PC-9 (cell line): ENCODE measurements around the gene PIK3R4. TPM values are rescaled to one million over a fixed set of nuclear protein-coding genes. Genes with fewer than 3 reads are reported as not detected.

ENCODE experiments used
- BruUV-seq: library from RNA; stranded (reverse); fragments of 400-500 nt; replicated peaks from 2 replicates; lab custom pipeline; 2021; lab: Mats Ljungman, UMichigan
- CTCF ChIA-PET: fragments of 300-600 bp; sonication (Branson Sonifier 250); formaldehyde crosslinking; loops from one replicate; lab custom pipeline; 2022; ENCODE audit warnings: antibody characterized with exemption; lab: Charles Lee
- POLR2A ChIA-PET: fragments of 300-600 bp; sonication (Branson Sonifier 250); formaldehyde crosslinking; loops from one replicate; lab custom pipeline; 2022; ENCODE audit warnings: antibody characterized with exemption; ENCODE audit not compliant: unreplicated experiment; lab: Charles Lee
- DNase-seq, 2 experiments: peaks; one replicate each; pipeline versions ENCODE4 v3.0.0 to v3.0.0-alpha.2; 2015 to 2022; ENCODE audit warnings: mixed read lengths in 1 of 2
- H2AFZ ChIP-seq: fragments of 200-600 bp; sonication (generic); 2 replicates; pipeline ENCODE4 v1.8.1; 2017; ENCODE audit warnings: antibody characterized with exemption
- H3F3A ChIP-seq: fragments of 200-600 bp; sonication (generic); 2 replicates; pipeline ENCODE4 v1.8.1; 2017; ENCODE audit warnings: antibody characterized with exemption, mild to moderate bottlenecking, low read depth; ENCODE audit not compliant: insufficient read depth
- H3K27ac ChIP-seq: fragments of 200-600 bp; sonication (generic); 2 replicates; pipeline ENCODE4 v1.6.1; 2016; ENCODE audit warnings: mixed run types
- H3K27me3 ChIP-seq: fragments of 200-600 bp; sonication (generic); 2 replicates; pipeline ENCODE4 v1.6.1; 2016; ENCODE audit warnings: low read depth, mixed run types; ENCODE audit not compliant: insufficient read depth
- H3K36me3 ChIP-seq: fragments of 200-600 bp; sonication (generic); 2 replicates; pipeline ENCODE4 v1.6.1; 2016; ENCODE audit warnings: low read depth, mixed run types
- H3K4me1 ChIP-seq: fragments of 200-600 bp; sonication (generic); replicated peaks from 2 replicates; pipeline ENCODE4 v1.6.1; 2016; ENCODE audit warnings: mixed run types; ENCODE audit not compliant: insufficient read depth
- H3K4me2 ChIP-seq: fragments of 200-600 bp; sonication (generic); 2 replicates; pipeline ENCODE4 v1.6.1; 2017; ENCODE audit warnings: mixed run types
- H3K4me3 ChIP-seq: fragments of 200-600 bp; sonication (generic); 2 replicates; pipeline ENCODE4 v1.6.1; 2016; ENCODE audit warnings: mixed run types
- H3K79me2 ChIP-seq: fragments of 200-600 bp; sonication (generic); 2 replicates; pipeline ENCODE4 v1.6.1; 2017; ENCODE audit warnings: low read depth, mixed run types
- H3K9me2 ChIP-seq: fragments of 200-600 bp; sonication (generic); 2 replicates; pipeline ENCODE4 v1.8.1; 2017; ENCODE audit warnings: mild to moderate bottlenecking; ENCODE audit not compliant: insufficient read depth
- H3K9me3 ChIP-seq: fragments of 200-600 bp; sonication (generic); 2 replicates; pipeline ENCODE4 v1.8.1; 2016; ENCODE audit warnings: low read depth; ENCODE audit not compliant: insufficient read depth
- H4K20me1 ChIP-seq: fragments of 200-600 bp; sonication (generic); 2 replicates; pipeline ENCODE4 v1.8.1; 2017; ENCODE audit not compliant: insufficient read depth
- CTCF ChIP-seq: fragments of 200-600 bp; sonication (generic); conservative IDR thresholded peaks from 2 replicates; pipeline ENCODE4 v1.6.1; 2017; ENCODE audit warnings: mixed run types, antibody characterized with exemption, mild to moderate bottlenecking, moderate library complexity
- EZH2 ChIP-seq: fragments of 200-600 bp; sonication (generic); IDR thresholded peaks from 2 replicates; pipeline ENCODE4 v1.8.0; 2017; ENCODE audit warnings: antibody characterized with exemption, low read depth
- intact Hi-C: fragments of 100-400 bp; cut with micrococcal nuclease; formaldehyde crosslinking; loops from one replicate; pipeline ENCODE4 v1.10.0; 2022; ENCODE audit not compliant: unreplicated experiment
- total RNA-seq: library from RNA; stranded (reverse); gene quantifications from 2 replicates; pipeline ENCODE4 v1.2.3, GENCODE V29; 2021

Gene PIK3R4
- total RNA-seq, 1 experiment from 2014 or later: 35.2 TPM

DNA sequence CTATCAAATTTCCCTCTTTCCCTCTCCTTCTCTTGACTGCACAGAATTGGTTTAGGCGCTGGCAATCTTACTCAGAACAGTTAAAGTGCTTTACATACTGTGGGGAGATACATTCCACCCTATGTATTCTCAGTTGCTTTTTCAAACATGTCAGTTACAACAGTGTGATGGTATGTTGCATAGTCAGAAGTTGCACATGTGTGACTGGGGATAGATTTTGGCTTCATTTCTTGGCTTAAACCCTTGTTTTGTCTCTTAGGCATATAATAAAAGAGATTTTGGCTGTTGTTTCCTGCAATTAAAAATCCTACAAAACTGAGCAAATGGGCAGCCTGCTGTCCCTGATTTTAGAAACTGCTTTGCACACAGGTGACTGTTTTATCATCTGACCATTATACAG is 86.7 kb downstream of the PIK3R4 start:
- no peaks in the 10 kb centered on the region for H3F3A ChIP-seq
- no peak overlapping the region for H3K4me2 ChIP-seq
- no peaks in the 10 kb centered on the region for H3K79me2 ChIP-seq
- no peak overlapping the region for H3K27ac ChIP-seq
- no peaks in the 10 kb centered on the region for H3K9me3 ChIP-seq
- no peak for DNase-seq
- no peaks in the 10 kb centered on the region for H3K4me1 ChIP-seq
- no peaks in the 10 kb centered on the region for H3K27me3 ChIP-seq
- H3K36me3 ChIP-seq: no peaks in the 10 kb centered on the region
- TF ChIP-seq EZH2 (no peak), CTCF (no peak)
- ChIA-PET POLR2A (interaction anchor here (1.0 kb wide), 1 partner anchor 121 kb away, joined by 7 read pairs; no protein-coding TSS in a partner anchor), CTCF (no interaction called here)
- H3K9me2 ChIP-seq: no peaks in the 10 kb centered on the region
- BruUV-seq: no TSS peak
- no peak overlapping the region for H3K4me3 ChIP-seq
- H4K20me1 ChIP-seq: no peaks in the 10 kb centered on the region
- no peak overlapping the region for H2AFZ ChIP-seq
- intact Hi-C loops: no loop called here

DNA sequence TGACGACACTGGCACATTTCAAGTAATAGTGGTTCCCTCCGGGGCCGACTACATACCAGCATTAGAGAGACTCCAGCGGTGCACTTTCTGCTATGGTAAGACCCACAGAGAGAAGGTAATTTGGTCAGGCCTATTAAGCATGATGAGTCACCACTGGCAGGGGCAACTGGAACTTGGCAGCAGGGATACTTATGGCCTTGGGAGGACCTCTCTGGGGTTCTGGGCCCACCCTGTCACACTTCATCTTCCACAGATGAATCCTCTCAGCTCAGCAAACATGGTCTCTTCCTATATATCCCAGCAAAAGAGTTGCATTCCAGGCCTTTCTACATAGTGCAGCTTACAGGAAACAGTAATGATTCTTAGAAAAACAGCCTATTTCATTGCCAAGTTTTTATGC is 88.0 kb downstream of the PIK3R4 start:
- Histone ChIP-seq H3K9me2 (no peaks in the 10 kb centered on the region), H3K36me3 (no peaks in the 10 kb centered on the region), H3F3A (no peaks in the 10 kb centered on the region), H3K27me3 (no peaks in the 10 kb centered on the region), H4K20me1 (no peaks in the 10 kb centered on the region), H3K27ac (no peak overlapping the region), H2AFZ (no peak overlapping the region), H3K79me2 (no peaks in the 10 kb centered on the region), H3K4me1 (no peaks in the 10 kb centered on the region), H3K4me2 (no peak overlapping the region), H3K9me3 (no peaks in the 10 kb centered on the region), H3K4me3 (no peak overlapping the region)
- TF ChIP-seq CTCF (no peak), EZH2 (no peak)
- ChIA-PET POLR2A (interaction anchor here (1.0 kb wide), 1 partner anchor 120 kb away, joined by 7 read pairs; no protein-coding TSS in a partner anchor), CTCF (no interaction called here)
- intact Hi-C loops: no loop called here
- no TSS peak for BruUV-seq
- no peak for DNase-seq

GRCh38 chr3:130656627-130657026 is 90.0 kb downstream of the PIK3R4 start:
- Histone ChIP-seq H3K4me2 (no peak overlapping the region), H3K27me3 (no peaks in the 10 kb centered on the region), H3K79me2 (no peaks in the 10 kb centered on the region), H3K4me1 (no peaks in the 10 kb centered on the region), H4K20me1 (no peaks in the 10 kb centered on the region), H2AFZ (no peak overlapping the region), H3K36me3 (no peaks in the 10 kb centered on the region), H3F3A (no peaks in the 10 kb centered on the region), H3K4me3 (no peak overlapping the region), H3K9me2 (no peaks in the 10 kb centered on the region), H3K27ac (no peak overlapping the region), H3K9me3 (no peaks in the 10 kb centered on the region)
- POLR2A ChIA-PET: no interaction called here
- intact Hi-C loops: no loop called here
- BruUV-seq: no TSS peak
- CTCF ChIA-PET: interaction anchor here (0.7 kb wide), 1 partner anchor 54 kb away, joined by 3 read pairs; no protein-coding TSS in a partner anchor
- TF ChIP-seq EZH2 (no peak), CTCF (no peak)
- DNase-seq: no peak
